T-helper 2 cell treated with Interferon-gamma antibody and Interleukin-4, amounts not matched to agents 5 μg/mL and 100 μg/mL, for 36 hours (primary cell): Measurements from ENCODE around the gene ALAS1.

Experiments
- DNase-seq: peaks from one replicate; pipeline ENCODE4 v3.0.0; 2021; ENCODE audit warnings: low spot score
- H3K27ac Mint-ChIP-seq: one replicate; pipeline ENCODE4 v1.8.0; 2021; ENCODE audit warnings: mild to moderate bottlenecking, mixed read lengths
- H3K27me3 Mint-ChIP-seq: one replicate; pipeline ENCODE4 v1.8.0; 2021; ENCODE audit warnings: low read depth, mixed read lengths
- H3K36me3 Mint-ChIP-seq: one replicate; pipeline ENCODE4 v1.8.0; 2021; ENCODE audit warnings: low read depth, mixed read lengths
- H3K4me1 Mint-ChIP-seq: one replicate; pipeline ENCODE4 v1.8.0; 2021; ENCODE audit warnings: low read depth, mixed read lengths
- H3K4me3 Mint-ChIP-seq: one replicate; pipeline ENCODE4 v1.8.0; 2022; ENCODE audit warnings: mild to moderate bottlenecking, moderate library complexity, mixed read lengths
- H3K9me3 Mint-ChIP-seq: one replicate; pipeline ENCODE4 v1.8.0; 2021; ENCODE audit warnings: mixed read lengths

ALAS1 gene

GRCh38 chr3:52225452-52226228 lies 27.7 kb downstream of the ALAS1 start, which contains the start of gene TLR9:
TSS of gene TLR9 (minus strand) at chr3:52225645. CDS start at chr3:52225529, 116 bp downstream.
- no peaks in the 10 kb centered on the region for H3K9me3 Mint-ChIP-seq
- peaks cover 34% of the 10 kb centered on the region for H3K4me1 Mint-ChIP-seq
- H3K4me3 Mint-ChIP-seq = peak within 1 kb of the TSS; percentile 47
- no peaks in the 10 kb centered on the region for H3K27me3 Mint-ChIP-seq
- DNase-seq = no peak
- peak within 1 kb of the TSS; percentile 77 for H3K27ac Mint-ChIP-seq
- peaks cover 23% of the 10 kb centered on the region for H3K36me3 Mint-ChIP-seq

GRCh38 chr3:52226229-52226817 lies 28.4 kb downstream of the ALAS1 start:
- DNase-seq = no peak
- no peaks in the 10 kb centered on the region for H3K9me3 Mint-ChIP-seq
- H3K27ac Mint-ChIP-seq = peak overlapping the region; percentile 77
- H3K4me3 Mint-ChIP-seq = peak overlapping the region; percentile 47
- no peaks in the 10 kb centered on the region for H3K27me3 Mint-ChIP-seq
- peaks cover 29% of the 10 kb centered on the region for H3K36me3 Mint-ChIP-seq
- peaks cover 34% of the 10 kb centered on the region for H3K4me1 Mint-ChIP-seq

- H3K4me3 Mint-ChIP-seq = no peak overlapping the region
These were observed 29.2 kb downstream of the ALAS1 start for GRCh38 chr3:52227117-52227516.

GRCh38 chr3:52227766-52228165 lies 29.8 kb downstream of the ALAS1 start:
- peaks cover 28% of the 10 kb centered on the region for H3K4me1 Mint-ChIP-seq
- H3K4me3 Mint-ChIP-seq = no peak overlapping the region
- H3K36me3 Mint-ChIP-seq = peaks cover 37% of the 10 kb centered on the region
- no peaks in the 10 kb centered on the region for H3K9me3 Mint-ChIP-seq
- H3K27ac Mint-ChIP-seq = peak overlapping the region; percentile 36
- H3K27me3 Mint-ChIP-seq = no peaks in the 10 kb centered on the region
- DNase-seq = no peak

More at GRCh38 chr3:52227117-52227516, 29.2 kb downstream of the ALAS1 start:
- Mint-ChIP-seq H3K9me3 (no peaks in the 10 kb centered on the region), H3K27me3 (no peaks in the 10 kb centered on the region), H3K27ac (no peak overlapping the region), H3K36me3 (peaks cover 35% of the 10 kb centered on the region), H3K4me1 (peaks cover 33% of the 10 kb centered on the region)
- no peak for DNase-seq

- Mint-ChIP-seq H3K27me3 (no peaks in the 10 kb centered on the region), H3K4me1 (peaks cover 27% of the 10 kb centered on the region), H3K27ac (no peak overlapping the region), H3K4me3 (no peak overlapping the region), H3K9me3 (no peaks in the 10 kb centered on the region), H3K36me3 (peaks cover 37% of the 10 kb centered on the region)
- no peak for DNase-seq
These were observed 30.3 kb downstream of the ALAS1 start for GRCh38 chr3:52228266-52228665.

GRCh38 chr3:52228751-52229291 lies 30.9 kb downstream of the ALAS1 start:
- Mint-ChIP-seq H3K36me3 (peaks cover 34% of the 10 kb centered on the region), H3K4me1 (peaks cover 22% of the 10 kb centered on the region), H3K27ac (no peak overlapping the region), H3K27me3 (no peaks in the 10 kb centered on the region), H3K4me3 (no peak overlapping the region), H3K9me3 (no peaks in the 10 kb centered on the region)
- DNase-seq = no peak

- Mint-ChIP-seq H3K36me3 (peaks cover 38% of the 10 kb centered on the region), H3K27me3 (no peaks in the 10 kb centered on the region), H3K27ac (no peak overlapping the region), H3K9me3 (no peaks in the 10 kb centered on the region), H3K4me1 (peaks cover 20% of the 10 kb centered on the region), H3K4me3 (no peak overlapping the region)
- DNase-seq = no peak
These were observed 31.7 kb downstream of the ALAS1 start for GRCh38 chr3:52229656-52230055.

- no peak for DNase-seq
- Mint-ChIP-seq H3K4me1 (peaks cover 20% of the 10 kb centered on the region), H3K27me3 (no peaks in the 10 kb centered on the region), H3K4me3 (no peak overlapping the region), H3K27ac (no peak overlapping the region), H3K9me3 (no peaks in the 10 kb centered on the region), H3K36me3 (peaks cover 39% of the 10 kb centered on the region)
These were observed 32.5 kb downstream of the ALAS1 start for GRCh38 chr3:52230461-52230860.

- DNase-seq = no peak
- Mint-ChIP-seq H3K4me1 (peaks cover 17% of the 10 kb centered on the region), H3K36me3 (peaks cover 41% of the 10 kb centered on the region)
These were observed 33.0 kb downstream of the ALAS1 start for GRCh38 chr3:52230889-52231499.

GRCh38 chr3:52231502-52232278 lies 33.7 kb downstream of the ALAS1 start:
- no peaks in the 10 kb centered on the region for H3K27me3 Mint-ChIP-seq
- H3K4me1 Mint-ChIP-seq = peaks cover 13% of the 10 kb centered on the region
- peaks cover 44% of the 10 kb centered on the region for H3K36me3 Mint-ChIP-seq
- H3K9me3 Mint-ChIP-seq = no peaks in the 10 kb centered on the region
- peak; percentile 71 for DNase-seq
- H3K27ac Mint-ChIP-seq = peak overlapping the region; percentile 60
- H3K4me3 Mint-ChIP-seq = peak overlapping the region; percentile 42

More at GRCh38 chr3:52230889-52231499, 33.0 kb downstream of the ALAS1 start:
- no peaks in the 10 kb centered on the region for H3K27me3 Mint-ChIP-seq
- no peak overlapping the region for H3K27ac Mint-ChIP-seq
- H3K9me3 Mint-ChIP-seq = no peaks in the 10 kb centered on the region
- no peak overlapping the region for H3K4me3 Mint-ChIP-seq

GRCh38 chr3:52232279-52233107 lies 34.5 kb downstream of the ALAS1 start:
- DNase-seq = peak; percentile 29
- Mint-ChIP-seq H3K9me3 (no peaks in the 10 kb centered on the region), H3K36me3 (peaks cover 44% of the 10 kb centered on the region), H3K27me3 (no peaks in the 10 kb centered on the region), H3K4me1 (peaks cover 15% of the 10 kb centered on the region), H3K27ac (peak overlapping the region; percentile 60), H3K4me3 (no peak overlapping the region)

- Mint-ChIP-seq H3K4me1 (peaks cover 19% of the 10 kb centered on the region), H3K27me3 (no peaks in the 10 kb centered on the region), H3K36me3 (peaks cover 40% of the 10 kb centered on the region), H3K9me3 (no peaks in the 10 kb centered on the region), H3K4me3 (no peak overlapping the region), H3K27ac (no peak overlapping the region)
- DNase-seq = no peak
These were observed 35.2 kb downstream of the ALAS1 start for GRCh38 chr3:52233108-52233591.

GRCh38 chr3:52233968-52234367 lies 36.0 kb downstream of the ALAS1 start:
- no peaks in the 10 kb centered on the region for H3K9me3 Mint-ChIP-seq
- H3K27ac Mint-ChIP-seq = no peak overlapping the region
- H3K27me3 Mint-ChIP-seq = no peaks in the 10 kb centered on the region
- DNase-seq = no peak
- peaks cover 45% of the 10 kb centered on the region for H3K36me3 Mint-ChIP-seq
- no peak overlapping the region for H3K4me3 Mint-ChIP-seq
- H3K4me1 Mint-ChIP-seq = peaks cover 22% of the 10 kb centered on the region
